GM19043 (cell line): Measurements from ENCODE around the gene SLC9A3.

Source experiments
- ATAC-seq: cut with Tn5 transposase; IDR thresholded peaks from one replicate; pipeline ENCODE4 v1.9.1; 2021; ENCODE audit warnings: low read depth; ENCODE audit not compliant: unreplicated experiment

The SLC9A3 gene

GRCh38 chr5:422323-423232, 101.7 kb downstream of the SLC9A3 start:
- ATAC-seq: no peak

GRCh38 chr5:421901-422300, 102.3 kb downstream of the SLC9A3 start:
- ATAC-seq: no peak

GRCh38 chr5:421287-421880, 102.9 kb downstream of the SLC9A3 start:
- no peak for ATAC-seq

- no peak for ATAC-seq
Observed at GRCh38 chr5:420632-421286, 103.5 kb downstream of the SLC9A3 start.
